Chondrocyte (in vitro differentiated cells): Measurements from ENCODE around the gene SLC9A9. TPM values are rescaled to one million over a fixed set of nuclear protein-coding genes. Genes with fewer than 3 reads are reported as not detected.

Experiments used
- DNase-seq: peaks from one replicate; pipeline ENCODE4 v3.0.0; 2021; ENCODE audit warnings: mixed read lengths, low spot score
- H3K27ac Mint-ChIP-seq: one replicate; pipeline ENCODE4 v1.8.0; 2021; ENCODE audit warnings: mild to moderate bottlenecking, moderate library complexity, mixed read lengths; ENCODE audit not compliant: unreplicated experiment
- H3K27me3 Mint-ChIP-seq: 2 replicates; pipeline ENCODE4 v1.8.0; 2021; ENCODE audit warnings: low read depth, mixed read lengths
- H3K36me3 Mint-ChIP-seq: 2 replicates; pipeline ENCODE4 v1.8.0; 2021; ENCODE audit warnings: low read depth, mixed read lengths
- H3K4me1 Mint-ChIP-seq: 2 replicates; pipeline ENCODE4 v1.8.0; 2021; ENCODE audit warnings: low read depth, mild to moderate bottlenecking, mixed read lengths
- H3K4me3 Mint-ChIP-seq: one replicate; pipeline ENCODE4 v1.8.0; 2021; ENCODE audit warnings: mild to moderate bottlenecking, moderate library complexity, mixed read lengths; ENCODE audit not compliant: unreplicated experiment
- H3K9me3 Mint-ChIP-seq: 2 replicates; pipeline ENCODE4 v1.8.0; 2021; ENCODE audit warnings: low read depth, mixed read lengths
- CTCF ChIP-seq: fragments of 200-600 bp; sonication (generic); IDR thresholded peaks from 2 replicates; pipeline ENCODE4 v1.5.0; 2021; ENCODE audit warnings: antibody characterized with exemption, mild to moderate bottlenecking, moderate library complexity
- total RNA-seq: library from RNA; stranded (reverse); gene quantifications from 3 replicates; pipeline ENCODE4 v1.2.1, GENCODE V29; 2021

Gene SLC9A9
- total RNA-seq, 1 donor from 2014 or later, result 2.6 TPM

- H3K27me3 Mint-ChIP-seq, result no peaks in the 10 kb centered on the region
- no peak for DNase-seq
- no peak for TF ChIP-seq CTCF
- H3K9me3 Mint-ChIP-seq, result peaks cover 8% of the 10 kb centered on the region
- H3K4me1 Mint-ChIP-seq, result peaks cover 27% of the 10 kb centered on the region
- no peak overlapping the region for H3K27ac Mint-ChIP-seq
- H3K36me3 Mint-ChIP-seq, result peaks cover 2% of the 10 kb centered on the region
- no peak overlapping the region for H3K4me3 Mint-ChIP-seq
Observed at GRCh38 chr3:143234526-143234925, 613.7 kb downstream of the SLC9A9 start.

- H3K27ac Mint-ChIP-seq, result no peak overlapping the region
- H3K27me3 Mint-ChIP-seq, result no peaks in the 10 kb centered on the region
- no peak for TF ChIP-seq CTCF
- H3K4me3 Mint-ChIP-seq, result no peak overlapping the region
- peaks cover 2% of the 10 kb centered on the region for H3K36me3 Mint-ChIP-seq
- H3K9me3 Mint-ChIP-seq, result peaks cover 8% of the 10 kb centered on the region
- no peak for DNase-seq
- peaks cover 15% of the 10 kb centered on the region for H3K4me1 Mint-ChIP-seq
Observed at GRCh38 chr3:143232981-143233380, 615.3 kb downstream of the SLC9A9 start.

- DNase-seq, result no peak
- no peaks in the 10 kb centered on the region for H3K27me3 Mint-ChIP-seq
- no peak for TF ChIP-seq CTCF
- no peak overlapping the region for H3K4me3 Mint-ChIP-seq
- peaks cover 8% of the 10 kb centered on the region for H3K9me3 Mint-ChIP-seq
- no peaks in the 10 kb centered on the region for H3K36me3 Mint-ChIP-seq
- H3K27ac Mint-ChIP-seq, result no peak overlapping the region
- H3K4me1 Mint-ChIP-seq, result no peaks in the 10 kb centered on the region
Observed at GRCh38 chr3:143228405-143228804, 619.9 kb downstream of the SLC9A9 start.

GRCh38 chr3:143226678-143227291, 621.5 kb downstream of the SLC9A9 start:
- no peak for TF ChIP-seq CTCF
- Mint-ChIP-seq H3K4me3 (no peak overlapping the region), H3K4me1 (no peaks in the 10 kb centered on the region), H3K27ac (no peak overlapping the region), H3K36me3 (no peaks in the 10 kb centered on the region), H3K27me3 (no peaks in the 10 kb centered on the region), H3K9me3 (no peaks in the 10 kb centered on the region)
- no peak for DNase-seq

GRCh38 chr3:143224716-143225115, 623.6 kb downstream of the SLC9A9 start:
- H3K36me3 Mint-ChIP-seq, result no peaks in the 10 kb centered on the region
- H3K4me1 Mint-ChIP-seq, result no peaks in the 10 kb centered on the region
- H3K27me3 Mint-ChIP-seq, result no peaks in the 10 kb centered on the region

More at GRCh38 chr3:143224716-143225115, 623.6 kb downstream of the SLC9A9 start:
- no peak for TF ChIP-seq CTCF
- no peak overlapping the region for H3K4me3 Mint-ChIP-seq
- H3K9me3 Mint-ChIP-seq, result no peaks in the 10 kb centered on the region
- no peak overlapping the region for H3K27ac Mint-ChIP-seq
- no peak for DNase-seq
